Stimulated activated naive CD4-positive, alpha-beta T cell (primary cell): ENCODE results near the gene SCN8A.

Experiments
- DNase-seq, 6 experiments: peaks; one replicate each; lab custom pipeline; 2025; lab: John Stamatoyannopoulos, UW

Gene SCN8A

DNA sequence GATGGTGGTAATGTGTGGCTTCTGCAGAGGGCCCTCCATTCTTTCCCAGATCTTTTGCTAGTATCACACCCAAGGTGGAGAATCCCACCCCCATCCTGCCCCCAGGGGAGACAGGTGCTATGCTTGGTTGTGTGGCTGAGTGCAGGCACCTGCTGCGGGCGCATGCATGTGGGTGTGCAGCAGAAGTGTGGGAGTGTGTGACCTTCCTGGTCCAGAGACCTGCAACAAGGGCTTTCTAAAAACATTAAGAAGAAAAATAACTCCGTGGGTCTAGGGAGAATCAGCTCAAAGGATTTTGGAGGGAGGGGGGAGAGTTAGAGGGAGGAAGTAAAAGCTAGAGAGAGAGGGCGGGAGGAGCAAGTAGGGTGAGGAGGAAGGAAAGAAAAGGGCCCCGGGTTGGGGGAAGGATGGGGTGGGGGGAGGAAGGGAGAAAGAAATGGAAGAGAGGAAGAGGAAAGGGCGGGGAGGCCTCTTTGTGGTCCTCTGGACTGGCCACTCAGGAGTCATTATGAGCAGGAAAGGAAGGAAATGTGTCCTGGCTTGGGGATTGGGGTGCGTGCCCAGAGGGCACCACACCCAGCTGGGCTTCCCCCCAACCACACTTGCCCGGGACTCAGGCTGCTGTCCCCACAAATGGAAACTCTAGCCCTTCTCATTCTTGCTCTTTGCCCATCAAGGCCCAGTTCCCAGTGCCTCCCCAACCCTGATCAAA is 260.5 kb downstream of the SCN8A start:
- no peak for DNase-seq

DNA sequence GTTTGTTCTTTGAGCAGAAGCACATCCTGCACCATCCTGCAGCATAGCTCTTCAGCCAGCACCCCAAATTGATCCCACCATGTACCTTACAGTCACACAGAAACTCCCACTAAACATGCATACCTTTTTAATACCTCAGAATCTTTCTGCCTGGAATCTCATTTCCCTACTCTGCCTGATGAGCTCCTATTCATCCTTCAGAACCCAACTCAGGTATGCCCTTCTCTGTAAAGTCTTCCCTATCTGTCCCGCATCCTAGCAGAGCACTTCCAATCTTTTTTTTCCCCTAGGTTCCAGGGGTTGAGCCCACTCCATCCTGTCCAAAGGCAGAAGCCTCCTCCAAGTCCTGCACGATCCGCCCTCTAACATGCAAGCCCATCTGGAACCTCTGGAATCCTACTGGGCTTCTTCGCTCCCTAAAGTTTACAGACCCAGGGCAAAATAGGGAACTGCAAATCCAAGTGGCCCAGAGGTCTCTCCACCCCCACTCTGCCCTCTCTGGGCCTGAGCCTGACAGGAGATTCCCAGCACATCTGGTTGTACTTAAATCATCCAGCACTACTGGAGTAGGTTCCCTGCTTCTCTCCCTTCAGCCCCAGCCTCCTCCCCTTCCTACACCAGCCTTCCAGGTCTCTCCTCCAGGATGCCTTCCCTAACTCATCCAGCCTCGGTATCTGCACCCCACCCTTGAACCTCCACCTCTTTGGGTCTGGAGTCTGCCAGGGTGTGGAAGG is 261.5 kb downstream of the SCN8A start:
- no peak for DNase-seq

DNA sequence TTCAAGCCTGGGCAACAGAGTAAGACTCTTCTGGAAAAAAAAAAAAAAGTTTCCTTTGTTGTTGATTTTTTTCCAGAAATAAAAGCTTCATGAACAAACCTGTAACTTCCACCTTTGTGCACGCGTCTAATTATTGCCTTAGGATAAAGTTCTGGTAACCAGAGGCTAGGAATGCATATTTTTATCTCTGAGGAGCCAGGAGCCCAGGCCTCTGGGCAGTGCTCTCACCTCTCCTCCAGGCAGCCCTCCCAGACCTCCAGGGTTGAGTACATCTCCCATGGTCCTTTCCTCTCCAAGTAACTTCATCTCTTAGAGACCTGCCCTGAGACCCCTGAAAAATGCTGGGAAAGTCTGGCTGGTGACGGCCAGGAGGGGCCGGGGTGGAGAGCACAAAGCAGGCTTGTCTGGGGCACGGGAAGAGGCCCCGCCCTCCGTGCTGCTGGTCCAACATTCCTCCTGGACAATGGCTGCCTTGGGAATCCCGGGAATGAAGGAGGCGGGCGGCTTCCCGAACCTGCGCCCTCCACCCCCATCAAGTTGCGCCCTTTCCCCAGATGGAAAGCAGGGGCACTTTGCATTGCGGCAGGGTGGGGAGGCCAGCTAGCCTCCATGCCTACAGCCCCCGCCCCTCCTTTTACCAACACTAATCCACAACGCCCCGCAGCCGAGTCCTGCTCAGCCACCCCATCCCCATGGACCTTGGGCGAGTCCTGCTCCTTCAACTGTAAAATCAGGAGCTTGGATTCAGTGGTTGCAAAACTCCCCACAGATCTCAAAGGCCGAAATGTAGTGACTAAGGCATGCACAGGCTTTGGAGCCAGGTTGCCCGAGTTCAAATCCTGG is 264.8 kb downstream of the SCN8A start:
- no peak for DNase-seq

DNA sequence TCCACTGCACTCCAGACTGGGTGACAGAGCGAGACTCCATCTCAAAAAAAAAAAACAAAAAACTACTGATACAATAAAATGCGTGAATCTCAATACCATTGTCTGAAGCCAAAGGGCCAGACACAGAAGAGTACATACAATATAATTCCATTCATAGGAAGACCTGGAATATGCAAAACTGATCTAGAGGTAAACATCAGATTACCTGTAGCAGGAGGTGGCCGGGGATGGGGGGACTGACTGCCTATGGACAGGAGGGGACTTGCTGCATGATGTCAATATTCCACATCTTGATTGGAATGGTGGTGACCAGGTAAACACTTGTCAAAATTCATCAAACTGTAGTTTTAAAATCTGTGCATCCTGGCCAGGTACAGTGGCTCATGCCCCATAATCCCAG is 270.0 kb downstream of the SCN8A start:
- no peak for DNase-seq
